ENCODE data around the gene FAM240B.

The FAM240B gene

GRCh38 chr9:38675831-38676230 lies 44.1 kb downstream of the FAM240B start:
- Histone ChIP-seq H3K27ac (ENCODE audit: poor library complexity, severe bottlenecking) (no peak overlapping the region), H3K4me3 (ENCODE audit: severe bottlenecking) (no peak overlapping the region), H3K27me3 (ENCODE audit: insufficient read depth, poor library complexity, severe bottlenecking) (no peaks in the 10 kb centered on the region), H3K9me3 (ENCODE audit: severe bottlenecking) (no peaks in the 10 kb centered on the region), H3K4me1 (ENCODE audit: insufficient read depth, poor library complexity, severe bottlenecking) (no peaks in the 10 kb centered on the region), H3K36me3 (ENCODE audit: low read depth) (no peaks in the 10 kb centered on the region)
- DNase-seq (ENCODE audit: low spot score) (no peak), ATAC-seq (ENCODE audit: low read depth) (no peak)
- no peak for TF ChIP-seq CTCF (IDR thresholded peaks at IDR 0.05; ENCODE audit: poor library complexity, severe bottlenecking)

GRCh38 chr9:38675211-38675610 lies 44.7 kb downstream of the FAM240B start:
- Histone ChIP-seq H3K27me3 (ENCODE audit: insufficient read depth, poor library complexity, severe bottlenecking) (no peaks in the 10 kb centered on the region), H3K4me3 (ENCODE audit: severe bottlenecking) (no peak overlapping the region), H3K27ac (ENCODE audit: poor library complexity, severe bottlenecking) (no peak overlapping the region), H3K36me3 (ENCODE audit: low read depth) (no peaks in the 10 kb centered on the region), H3K9me3 (ENCODE audit: severe bottlenecking) (no peaks in the 10 kb centered on the region), H3K4me1 (ENCODE audit: insufficient read depth, poor library complexity, severe bottlenecking) (no peaks in the 10 kb centered on the region)
- ATAC-seq (ENCODE audit: low read depth) (no peak), DNase-seq (ENCODE audit: low spot score) (no peak)
- no peak for TF ChIP-seq CTCF (IDR thresholded peaks at IDR 0.05; ENCODE audit: poor library complexity, severe bottlenecking)

- no peak for TF ChIP-seq CTCF (IDR thresholded peaks at IDR 0.05; ENCODE audit: poor library complexity, severe bottlenecking)
- DNase-seq (ENCODE audit: low spot score) (no peak), ATAC-seq (ENCODE audit: low read depth) (no peak)
- Histone ChIP-seq H3K9me3 (ENCODE audit: severe bottlenecking) (no peaks in the 10 kb centered on the region), H3K4me3 (ENCODE audit: severe bottlenecking) (no peak overlapping the region), H3K36me3 (ENCODE audit: low read depth) (no peaks in the 10 kb centered on the region), H3K27ac (ENCODE audit: poor library complexity, severe bottlenecking) (no peak overlapping the region), H3K27me3 (ENCODE audit: insufficient read depth, poor library complexity, severe bottlenecking) (no peaks in the 10 kb centered on the region), H3K4me1 (ENCODE audit: insufficient read depth, poor library complexity, severe bottlenecking) (no peaks in the 10 kb centered on the region)
Observed at GRCh38 chr9:38673399-38674193, 46.3 kb downstream of the FAM240B start.

- TF ChIP-seq CTCF (IDR thresholded peaks at IDR 0.05; ENCODE audit: poor library complexity, severe bottlenecking), result no peak
- no peaks in the 10 kb centered on the region for H3K4me1 ChIP-seq (ENCODE audit: insufficient read depth, poor library complexity, severe bottlenecking)
- DNase-seq (ENCODE audit: low spot score), result no peak
- no peak overlapping the region for H3K27ac ChIP-seq (ENCODE audit: poor library complexity, severe bottlenecking)
- no peaks in the 10 kb centered on the region for H3K9me3 ChIP-seq (ENCODE audit: severe bottlenecking)
- H3K4me3 ChIP-seq (ENCODE audit: severe bottlenecking), result no peak overlapping the region
- no peak for ATAC-seq (ENCODE audit: low read depth)
- H3K27me3 ChIP-seq (ENCODE audit: insufficient read depth, poor library complexity, severe bottlenecking), result no peaks in the 10 kb centered on the region
- H3K36me3 ChIP-seq (ENCODE audit: low read depth), result no peaks in the 10 kb centered on the region
Observed at GRCh38 chr9:38671748-38672147, 48.2 kb downstream of the FAM240B start.

GRCh38 chr9:38671372-38671731 lies 48.6 kb downstream of the FAM240B start:
- DNase-seq (ENCODE audit: low spot score) (no peak), ATAC-seq (ENCODE audit: low read depth) (no peak)
- Histone ChIP-seq H3K4me1 (ENCODE audit: insufficient read depth, poor library complexity, severe bottlenecking) (no peaks in the 10 kb centered on the region), H3K9me3 (ENCODE audit: severe bottlenecking) (no peaks in the 10 kb centered on the region), H3K36me3 (ENCODE audit: low read depth) (no peaks in the 10 kb centered on the region), H3K27me3 (ENCODE audit: insufficient read depth, poor library complexity, severe bottlenecking) (no peaks in the 10 kb centered on the region), H3K27ac (ENCODE audit: poor library complexity, severe bottlenecking) (no peak overlapping the region), H3K4me3 (ENCODE audit: severe bottlenecking) (no peak overlapping the region)
- TF ChIP-seq CTCF (IDR thresholded peaks at IDR 0.05; ENCODE audit: poor library complexity, severe bottlenecking), result no peak
